ENCODE measurements around the gene KLHDC8B.

- TF ChIP-seq POLR2AphosphoS5 (IDR thresholded peaks at IDR 0.05) (no peak), POLR2A (IDR thresholded peaks at IDR 0.05) (no peak)
Observed at GRCh38 chr3:49122886-49123545, 48.4 kb upstream of the KLHDC8B start.

All from upper lobe of left lung (tissue), 4 donors.